Subcutaneous adipose tissue (tissue), 4 donors: ENCODE measurements around the gene SLC2A1. TPM values are rescaled to one million over a fixed set of nuclear protein-coding genes. Genes with fewer than 3 reads are reported as not detected.

ENCODE experiments used
- total RNA-seq, 4 donors: library from RNA; depleted of rRNA; stranded (reverse); fragments of >200 nt; gene quantifications; one replicate each; pipeline ENCODE4 v1.1.0, GENCODE V29; 2016
- TF ChIP-seq, protein P1 (sequence below): fragments of 450-650 bp; IDR thresholded peaks from one replicate; pipeline ENCODE4 v1.5.1; 2016; ENCODE audit warnings: low read depth, mild to moderate bottlenecking, control low read depth, antibody characterized with exemption, moderate library complexity

SLC2A1 gene
- total RNA-seq: 10 to 100 TPM; 10.0 to 24.1 (median 20.6) TPM

DNA sequence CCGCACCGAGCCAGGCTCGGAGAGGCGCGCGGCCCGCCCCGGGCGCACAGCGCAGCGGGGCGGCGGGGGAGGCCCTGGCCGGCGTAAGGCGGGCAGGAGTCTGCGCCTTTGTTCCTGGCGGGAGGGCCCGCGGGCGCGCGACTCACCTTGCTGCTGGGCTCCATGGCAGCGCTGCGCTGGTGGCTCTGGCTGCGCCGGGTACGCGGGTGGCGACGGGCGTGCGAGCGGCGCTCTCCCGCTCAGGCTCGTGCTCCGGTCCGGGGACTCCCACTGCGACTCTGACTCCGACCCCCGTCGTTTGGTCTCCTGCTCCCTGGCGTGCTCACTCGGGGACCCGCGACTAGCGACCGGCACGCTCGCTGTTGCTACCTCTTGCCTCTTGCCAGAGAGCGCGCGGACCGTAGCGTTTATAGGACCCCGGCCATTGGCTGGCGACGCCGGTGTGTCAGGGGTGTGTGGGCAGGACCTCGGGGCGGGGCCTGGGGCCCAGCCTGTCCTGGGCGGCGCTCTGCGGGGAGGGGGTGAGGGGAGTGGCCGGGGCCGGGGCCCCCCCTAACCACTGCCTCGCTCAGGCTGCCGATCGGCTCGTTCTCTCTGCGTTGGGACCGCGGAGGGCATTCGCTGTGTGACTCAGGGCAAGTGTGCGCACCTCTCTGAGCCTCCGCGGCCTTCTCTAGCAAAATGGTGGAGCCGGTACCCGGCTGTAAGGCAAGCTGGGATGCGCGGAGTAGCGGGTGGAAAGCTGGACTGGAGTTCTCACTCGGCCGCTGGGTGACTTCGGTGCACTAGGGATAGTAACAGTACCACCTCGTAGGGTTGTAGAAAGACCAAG lies at the start of gene SLC2A1:
SLC2A1 (minus strand) TSS at position 381 of the 832 bp plus-strand sequence; CDS start at position 164, 217 bp downstream.
- TF ChIP-seq, protein P1, sequence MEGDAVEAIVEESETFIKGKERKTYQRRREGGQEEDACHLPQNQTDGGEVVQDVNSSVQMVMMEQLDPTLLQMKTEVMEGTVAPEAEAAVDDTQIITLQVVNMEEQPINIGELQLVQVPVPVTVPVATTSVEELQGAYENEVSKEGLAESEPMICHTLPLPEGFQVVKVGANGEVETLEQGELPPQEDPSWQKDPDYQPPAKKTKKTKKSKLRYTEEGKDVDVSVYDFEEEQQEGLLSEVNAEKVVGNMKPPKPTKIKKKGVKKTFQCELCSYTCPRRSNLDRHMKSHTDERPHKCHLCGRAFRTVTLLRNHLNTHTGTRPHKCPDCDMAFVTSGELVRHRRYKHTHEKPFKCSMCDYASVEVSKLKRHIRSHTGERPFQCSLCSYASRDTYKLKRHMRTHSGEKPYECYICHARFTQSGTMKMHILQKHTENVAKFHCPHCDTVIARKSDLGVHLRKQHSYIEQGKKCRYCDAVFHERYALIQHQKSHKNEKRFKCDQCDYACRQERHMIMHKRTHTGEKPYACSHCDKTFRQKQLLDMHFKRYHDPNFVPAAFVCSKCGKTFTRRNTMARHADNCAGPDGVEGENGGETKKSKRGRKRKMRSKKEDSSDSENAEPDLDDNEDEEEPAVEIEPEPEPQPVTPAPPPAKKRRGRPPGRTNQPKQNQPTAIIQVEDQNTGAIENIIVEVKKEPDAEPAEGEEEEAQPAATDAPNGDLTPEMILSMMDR: no peak

DNA sequence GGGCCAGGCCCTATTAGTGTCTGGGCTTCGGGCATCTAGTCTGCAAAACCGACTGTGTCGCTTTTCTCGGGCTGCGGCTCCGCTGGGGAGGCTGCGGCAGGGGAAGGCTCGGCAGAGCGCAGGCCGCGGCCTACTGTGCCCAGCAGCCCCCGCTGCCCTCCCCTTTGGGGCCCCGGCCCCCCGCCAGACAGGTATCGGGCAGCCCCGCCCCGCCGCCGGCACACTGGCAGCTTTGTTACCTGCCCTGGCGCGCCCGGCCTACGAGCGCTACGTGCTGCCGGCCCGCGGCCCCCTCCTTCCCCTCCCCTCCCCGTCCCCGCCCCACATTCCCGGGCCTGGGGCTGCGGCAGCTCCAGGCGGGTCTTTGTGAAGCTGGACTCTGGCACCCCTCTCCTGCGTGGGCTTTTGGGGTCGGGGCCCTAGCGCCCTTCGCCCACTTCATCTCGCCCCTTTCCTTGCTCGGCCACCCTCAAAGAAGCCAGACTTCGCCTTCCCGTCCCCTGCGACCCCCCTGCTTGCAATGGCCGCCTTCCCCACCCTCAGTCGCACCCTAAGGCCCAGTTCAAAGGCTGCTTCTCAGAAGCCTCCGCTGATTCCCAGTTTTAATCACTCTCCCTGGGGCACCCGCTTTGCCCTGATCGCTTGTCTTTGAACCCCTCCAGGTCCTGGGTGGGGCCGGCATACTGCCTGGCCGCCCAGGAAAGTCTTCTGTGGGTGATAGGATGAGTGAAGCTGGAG lies 48.9 kb upstream of the SLC2A1 start:
- TF ChIP-seq, protein P1: no peak

DNA sequence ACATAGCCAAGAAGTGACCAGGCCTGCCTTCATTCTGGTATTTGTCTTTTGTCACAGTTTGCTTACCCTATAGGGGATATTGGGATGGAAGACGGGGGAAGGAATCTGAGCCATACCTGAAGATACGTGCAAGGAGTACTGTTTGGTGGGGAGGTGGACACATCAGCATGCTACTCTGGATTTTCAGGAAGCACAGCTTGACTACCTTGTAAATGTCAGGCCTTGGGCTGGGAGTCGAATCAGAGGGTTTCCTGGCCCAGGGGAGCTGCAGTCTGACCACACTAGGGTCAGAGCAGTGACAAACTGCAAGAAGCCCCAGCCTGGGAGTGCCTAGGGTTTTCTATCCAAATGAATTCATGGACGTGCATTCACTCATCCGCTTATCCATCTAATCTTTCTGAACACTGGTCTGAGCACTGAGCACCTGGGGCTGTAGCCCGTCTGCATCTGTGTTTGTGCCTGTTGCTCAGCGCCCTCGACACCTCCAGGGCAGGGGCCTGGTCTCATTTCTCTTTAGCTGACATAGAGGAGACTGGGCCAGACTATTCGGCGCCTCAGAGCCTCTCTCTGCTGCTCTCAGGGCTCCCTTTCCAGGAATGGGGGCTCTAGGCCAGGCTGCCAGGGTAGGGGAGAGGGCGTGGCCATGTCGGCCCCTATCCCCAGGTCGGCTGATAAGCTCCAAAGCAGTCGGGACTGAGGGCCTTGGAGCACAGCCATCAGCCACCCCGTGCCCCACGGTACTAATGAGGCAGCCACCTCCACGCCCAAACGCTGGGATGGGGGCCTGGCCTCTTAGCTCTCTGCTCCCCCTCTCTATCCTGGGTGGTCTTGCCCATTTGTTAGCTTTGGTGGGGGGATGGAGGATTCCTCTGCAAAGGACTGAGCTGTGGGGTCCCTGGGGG lies 47.0 kb upstream of the SLC2A1 start:
- TF ChIP-seq, protein P1: no peak

DNA sequence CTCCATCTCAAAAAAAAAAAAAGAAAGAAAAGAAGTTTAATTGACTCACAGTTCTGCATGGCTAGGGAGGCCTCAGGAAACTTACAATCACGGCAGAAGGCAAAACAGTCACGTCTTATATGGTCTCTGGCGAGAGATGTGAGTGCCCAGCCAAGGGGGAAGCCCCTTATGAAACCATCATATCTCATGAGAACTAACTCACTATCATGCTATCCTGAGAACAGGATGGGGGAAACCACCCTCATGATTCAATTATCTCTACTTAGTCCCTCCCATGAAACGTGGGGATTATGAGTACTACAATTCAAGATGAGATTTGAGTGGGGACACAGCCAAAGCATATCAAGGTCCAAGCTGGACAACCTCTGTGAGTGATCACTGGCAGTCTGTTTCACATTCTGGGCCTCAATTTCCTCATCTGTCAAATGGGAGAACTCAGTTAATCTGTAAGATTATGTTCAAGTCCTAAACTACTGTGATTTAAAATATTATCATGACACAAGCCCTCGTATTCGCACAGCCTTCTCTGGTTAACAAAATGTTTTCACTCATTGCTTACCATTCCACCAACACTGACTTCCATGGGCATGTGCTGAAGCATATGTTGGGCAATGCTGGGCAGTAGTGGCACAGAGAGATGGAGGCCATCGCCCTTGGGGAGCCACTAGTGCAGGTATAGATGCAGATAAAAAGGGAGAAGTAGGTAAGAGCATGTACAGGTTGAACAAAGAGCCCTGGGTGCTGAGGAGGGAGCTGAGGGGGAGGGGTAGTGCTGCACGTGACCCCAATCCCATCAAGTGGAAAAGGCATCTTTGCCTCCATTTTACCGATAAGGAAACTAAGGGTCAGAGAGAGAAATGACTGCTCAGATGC lies 46.2 kb upstream of the SLC2A1 start:
- TF ChIP-seq, protein P1: no peak

DNA sequence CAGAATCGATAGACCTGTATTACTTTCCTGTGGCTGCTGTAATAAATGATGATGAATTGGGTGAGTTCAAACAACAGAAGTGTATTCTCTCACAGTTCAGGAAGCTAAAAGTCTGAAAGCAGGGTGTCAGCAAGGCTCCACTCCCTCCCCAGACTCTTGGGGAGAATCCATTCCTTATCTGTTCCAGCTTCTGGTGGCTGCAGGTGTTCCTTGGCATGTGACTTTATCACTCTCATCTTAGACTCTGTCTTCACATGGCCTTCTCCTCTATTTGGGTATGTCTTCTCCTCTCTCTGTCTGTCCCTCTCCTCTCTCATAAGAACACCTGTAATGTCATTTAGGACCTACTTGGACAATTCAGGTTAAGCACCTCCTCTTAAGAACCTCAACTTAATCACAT lies 44.1 kb upstream of the SLC2A1 start:
- TF ChIP-seq, protein P1: no peak

DNA sequence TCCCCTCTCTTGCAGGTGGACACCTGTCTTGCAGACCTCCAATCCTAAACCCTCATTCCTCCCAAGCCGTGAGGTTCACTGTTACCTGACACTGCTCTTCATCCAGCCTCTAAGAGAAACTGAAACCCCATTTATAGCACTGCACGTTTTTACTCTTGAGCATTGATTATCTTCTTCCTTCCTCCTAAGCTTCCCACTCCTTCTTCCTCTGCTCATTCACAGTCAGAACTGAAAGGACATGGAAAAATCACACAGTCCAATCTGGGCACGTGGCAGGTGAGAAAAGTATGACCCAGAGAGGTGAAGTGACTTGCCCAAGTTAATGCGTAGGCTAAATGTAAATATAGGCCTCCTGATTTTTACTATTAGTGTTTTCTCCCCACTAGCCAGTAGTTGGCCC lies 43.4 kb upstream of the SLC2A1 start:
- TF ChIP-seq, protein P1: no peak
